22Rv1 (cell line): ENCODE results near the gene DHX29.

Experiments
- ZFX ChIP-seq: fragments of 450-650 bp; IDR thresholded peaks from 2 replicates; pipeline ENCODE4 v1.6.1; 2017; ENCODE audit warnings: antibody characterized with exemption, borderline replicate concordance
- TF ChIP-seq, protein P1 (sequence below): fragments of 450-650 bp; IDR thresholded peaks from 2 replicates; pipeline ENCODE4 v1.5.1; 2017; ENCODE audit warnings: mild to moderate bottlenecking

DNA sequence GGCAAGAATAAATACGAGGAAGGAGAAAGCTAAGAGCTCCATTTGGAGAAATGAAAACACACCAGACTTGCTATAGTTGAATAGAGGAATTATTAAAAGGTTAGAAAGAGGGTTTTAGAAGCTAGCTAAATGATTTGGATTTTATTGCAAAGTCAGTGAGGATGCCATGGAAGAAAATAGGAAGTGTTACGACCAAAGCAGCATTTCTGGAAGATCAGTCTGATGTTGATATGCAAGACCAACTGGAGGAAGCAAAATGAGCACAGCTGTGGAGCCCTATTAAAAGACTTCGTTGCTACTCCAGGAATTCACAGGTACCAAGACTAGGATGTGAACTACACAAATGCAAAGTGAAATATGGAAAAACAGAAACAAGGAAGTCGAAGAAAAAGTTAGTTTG is 2.1 kb downstream of the DHX29 start:
- TF ChIP-seq, protein P1, sequence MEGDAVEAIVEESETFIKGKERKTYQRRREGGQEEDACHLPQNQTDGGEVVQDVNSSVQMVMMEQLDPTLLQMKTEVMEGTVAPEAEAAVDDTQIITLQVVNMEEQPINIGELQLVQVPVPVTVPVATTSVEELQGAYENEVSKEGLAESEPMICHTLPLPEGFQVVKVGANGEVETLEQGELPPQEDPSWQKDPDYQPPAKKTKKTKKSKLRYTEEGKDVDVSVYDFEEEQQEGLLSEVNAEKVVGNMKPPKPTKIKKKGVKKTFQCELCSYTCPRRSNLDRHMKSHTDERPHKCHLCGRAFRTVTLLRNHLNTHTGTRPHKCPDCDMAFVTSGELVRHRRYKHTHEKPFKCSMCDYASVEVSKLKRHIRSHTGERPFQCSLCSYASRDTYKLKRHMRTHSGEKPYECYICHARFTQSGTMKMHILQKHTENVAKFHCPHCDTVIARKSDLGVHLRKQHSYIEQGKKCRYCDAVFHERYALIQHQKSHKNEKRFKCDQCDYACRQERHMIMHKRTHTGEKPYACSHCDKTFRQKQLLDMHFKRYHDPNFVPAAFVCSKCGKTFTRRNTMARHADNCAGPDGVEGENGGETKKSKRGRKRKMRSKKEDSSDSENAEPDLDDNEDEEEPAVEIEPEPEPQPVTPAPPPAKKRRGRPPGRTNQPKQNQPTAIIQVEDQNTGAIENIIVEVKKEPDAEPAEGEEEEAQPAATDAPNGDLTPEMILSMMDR = no peak
- no peak for TF ChIP-seq ZFX
